NCI-H526 (cell line): ENCODE data around the gene ZNF581.

Experiments used
- DNase-seq, 2 experiments: peaks; one replicate each; lab custom pipeline; 2025; lab: John Stamatoyannopoulos, UW

Gene ZNF581

GRCh38 chr19:55626350-55626749 is 17.1 kb upstream of the ZNF581 start:
- no peak for DNase-seq

GRCh38 chr19:55632463-55632834 is 11.0 kb upstream of the ZNF581 start:
- DNase-seq: peak; percentile 92 to 98

GRCh38 chr19:55633861-55634260 is 9.6 kb upstream of the ZNF581 start:
- DNase-seq: no peak

- no peak for DNase-seq
Observed at GRCh38 chr19:55635334-55635717, 8.1 kb upstream of the ZNF581 start.

GRCh38 chr19:55635856-55636440 is 7.5 kb upstream of the ZNF581 start:
- no peak for DNase-seq

GRCh38 chr19:55636723-55637122 is 6.7 kb upstream of the ZNF581 start:
- DNase-seq: no peak

GRCh38 chr19:55637534-55637933 is 5.9 kb upstream of the ZNF581 start:
- no peak for DNase-seq

GRCh38 chr19:55638864-55639359 is 4.5 kb upstream of the ZNF581 start:
- peak; percentile 42 to 52 for DNase-seq

- peak; percentile 76 to 96 for DNase-seq
Observed at GRCh38 chr19:55640043-55640576, 3.3 kb upstream of the ZNF581 start.

GRCh38 chr19:55640577-55641425 is 2.6 kb upstream of the ZNF581 start, which contains the start of gene ZNF580:
Gene ZNF580, plus strand, starts transcription at chr19:55641002. Its CDS starts 1,507 bp downstream, at chr19:55642509.
- DNase-seq: peak; percentile 79 to 86

- peak; percentile 20 to 63 for DNase-seq
Observed at GRCh38 chr19:55641426-55642152, 1.9 kb upstream of the ZNF581 start.

- peak in 1 of 2 experiments; percentile 50 for DNase-seq
Observed at GRCh38 chr19:55642153-55643002, 1.1 kb upstream of the ZNF581 start.

- DNase-seq: no peak
Observed at GRCh38 chr19:55643887-55644176, 383 bp downstream of the ZNF581 start.

- no peak for DNase-seq
Observed at GRCh38 chr19:55644191-55644833, 863 bp downstream of the ZNF581 start.

GRCh38 chr19:55644842-55645511 is 1.5 kb downstream of the ZNF581 start:
- no peak for DNase-seq

GRCh38 chr19:55645512-55645881 is 2.0 kb downstream of the ZNF581 start:
- no peak for DNase-seq

GRCh38 chr19:55646889-55647731 is 3.7 kb downstream of the ZNF581 start:
- peak in 1 of 2 experiments; percentile 53 for DNase-seq

- DNase-seq: peak; percentile 51 to 93
Observed at GRCh38 chr19:55647732-55648584, 4.5 kb downstream of the ZNF581 start, which contains the start of gene CCDC106. Gene CCDC106, plus strand, starts transcription at chr19:55648212. Its CDS starts 835 bp downstream, at chr19:55649047.
